GM12878 (cell line): ENCODE results near the gene ANAPC2. TPM values are rescaled to one million over a fixed set of nuclear protein-coding genes. Genes with fewer than 3 reads are reported as not detected.

Source experiments
- CREB1 ChIP-seq: IDR thresholded peaks from 2 replicates; pipeline ENCODE4 v1.6.1; 2012; ENCODE audit warnings: low read depth, mild to moderate bottlenecking, inconsistent platforms
- EED ChIP-seq: sonication (generic); IDR thresholded peaks from 2 replicates; pipeline ENCODE4 v1.6.1; 2016; ENCODE audit warnings: antibody characterized with exemption, low read depth
- ESRRA ChIP-seq: IDR thresholded peaks from 2 replicates; pipeline ENCODE4 v1.6.1; 2012; ENCODE audit warnings: mild to moderate bottlenecking, low read length, improper control_type of control experiment
- FOXK2 ChIP-seq: fragments of 450-650 bp; IDR thresholded peaks from 2 replicates; pipeline ENCODE4 v1.6.1; 2017; ENCODE audit warnings: mild to moderate bottlenecking, moderate library complexity
- HDAC6 ChIP-seq: fragments of 200-600 bp; sonication (generic); IDR thresholded peaks from one replicate; pipeline ENCODE4 v1.8.0; 2017; ENCODE audit warnings: antibody characterized with exemption; ENCODE audit not compliant: unreplicated experiment
- LARP7 ChIP-seq: fragments of 450-650 bp; IDR thresholded peaks from 2 replicates; pipeline ENCODE4 v1.6.1; 2017; ENCODE audit warnings: mild to moderate bottlenecking
- NFIC ChIP-seq: IDR thresholded peaks from 2 replicates; pipeline ENCODE4 v1.6.1; 2012; ENCODE audit warnings: low read depth, mild to moderate bottlenecking, inconsistent platforms, low read length, moderate library complexity
- PAX8 ChIP-seq: fragments of 450-650 bp; IDR thresholded peaks from 2 replicates; pipeline ENCODE4 v1.6.1; 2017; ENCODE audit warnings: mild to moderate bottlenecking, moderate library complexity
- RBBP5 ChIP-seq: fragments of 200-600 bp; sonication (generic); conservative IDR thresholded peaks from 2 replicates; pipeline ENCODE4 v1.6.1; 2016
- TAF1 ChIP-seq: IDR thresholded peaks from 2 replicates; pipeline ENCODE4 v1.6.1; 2011; ENCODE audit warnings: mild to moderate bottlenecking, low read depth, low read length, borderline replicate concordance
- TCF3 ChIP-seq: IDR thresholded peaks from 2 replicates; pipeline ENCODE4 v1.6.1; 2012; ENCODE audit warnings: low read depth, mild to moderate bottlenecking, low read length, borderline replicate concordance; ENCODE audit not compliant: insufficient read depth
- YY1 ChIP-seq: IDR thresholded peaks from 2 replicates; pipeline ENCODE4 v1.6.1; 2011; ENCODE audit warnings: low read depth, mild to moderate bottlenecking, low read length
- polyA plus RNA-seq, 11 experiments: library from polyadenylated mRNA; depleted of rRNA in 4 of 11; unstranded in 6 of 11; stranded (reverse) in 5 of 11; fragments of >200 nt; fragmentation: Nextera tagmentation in 4 of 11; fragmentation: Illumina TruSeq in 1 of 11; extraction: Ambion mirVana in 4 of 11; extraction: Trizol in 1 of 11; gene quantifications; 1 replicate in 1 of 11; 2 replicates in 10 of 11; pipeline versions ENCODE4 v1.2.1 to v1.2.3, GENCODE V29; 2011 to 2016; ENCODE audit warnings: inconsistent platforms in 2 of 11, missing spikeins in 2 of 11, low read depth in 1 of 11
- total RNA-seq, 4 experiments: library from RNA; depleted of rRNA in 3 of 4; stranded (reverse); fragments of >200 nt in 3 of 4; fragmentation: Illumina TruSeq in 1 of 4; extraction: Trizol in 1 of 4; gene quantifications; 2 replicates each; pipeline versions ENCODE4 v1.2.1 to v1.2.3, GENCODE V29; 2013 to 2021
- TF ChIP-seq, protein P1 (sequence below): fragments of 450-650 bp; formaldehyde crosslinking; IDR thresholded peaks from 2 replicates; pipeline ENCODE4 v1.4.0; 2020; ENCODE audit warnings: mild to moderate bottlenecking, moderate library complexity
- TF ChIP-seq, protein P2 (sequence below): IDR thresholded peaks from 2 replicates; pipeline ENCODE4 v1.6.1; 2012; ENCODE audit warnings: mild to moderate bottlenecking, low read depth, low read length
- TF ChIP-seq, protein P3 (sequence below): fragments of 450-650 bp; IDR thresholded peaks from 2 replicates; pipeline ENCODE4 v1.6.1; 2017; ENCODE audit warnings: mild to moderate bottlenecking, moderate library complexity
- TF ChIP-seq, protein P4 (sequence below): fragments of 450-650 bp; IDR thresholded peaks from 2 replicates; pipeline ENCODE4 v1.6.1; 2017; ENCODE audit warnings: mild to moderate bottlenecking

Gene ANAPC2
- total and polyA plus RNA-seq, 10 of the 15 experiments (the other 5 are each of a cell fraction or from before 2014, with no cell fraction given) = 0.03 to 65.2 (median 20.5) TPM

DNA sequence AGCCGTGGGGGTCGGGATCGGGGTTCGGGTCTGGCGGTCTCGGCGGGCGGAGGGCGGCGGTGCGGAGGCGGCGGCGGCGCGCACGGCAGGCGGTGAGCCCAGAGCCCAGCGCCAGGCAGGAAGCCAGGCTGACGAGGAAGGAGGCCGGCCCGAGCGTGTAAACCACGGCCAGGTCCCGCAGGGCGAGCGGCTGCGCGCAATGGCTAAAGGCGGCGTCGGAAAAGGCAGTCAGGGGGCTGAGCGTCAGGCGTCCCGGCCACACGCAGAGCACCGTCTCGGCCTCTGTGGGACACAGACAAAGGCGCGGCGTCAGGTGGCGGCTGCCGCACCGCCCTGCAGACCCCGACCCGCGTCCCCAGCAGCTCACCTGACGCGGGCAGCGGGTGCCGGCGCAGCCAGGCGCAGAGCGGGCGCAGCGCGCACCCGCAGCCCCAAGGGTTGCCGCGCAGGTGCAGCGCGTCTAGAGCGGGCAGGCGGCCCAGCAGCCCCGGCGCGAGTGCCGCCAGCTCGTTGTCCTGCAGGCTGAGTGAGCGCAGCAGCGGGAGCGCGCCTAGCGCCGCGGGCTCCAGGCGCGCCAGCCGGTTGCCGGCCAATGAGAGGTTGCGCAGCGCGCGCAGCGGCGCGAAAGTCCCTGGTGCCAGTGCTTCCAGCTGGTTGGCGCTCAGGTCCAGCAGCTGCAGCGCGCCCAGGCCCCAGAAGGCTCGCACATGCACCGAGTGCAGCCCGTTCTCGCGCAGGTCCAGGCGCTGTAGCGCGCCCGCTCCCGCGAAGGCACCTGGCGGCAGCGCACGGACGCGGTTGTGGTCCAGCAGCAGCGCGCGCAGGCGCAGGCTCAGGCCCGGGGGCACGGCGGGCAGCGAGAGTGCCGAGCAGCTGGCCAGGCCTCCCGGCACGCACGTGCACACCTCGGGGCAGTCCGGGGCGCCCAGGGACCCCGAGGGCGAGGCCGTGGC lies 19.2 kb downstream of the ANAPC2 start (continued):
- TF ChIP-seq, protein P1, sequence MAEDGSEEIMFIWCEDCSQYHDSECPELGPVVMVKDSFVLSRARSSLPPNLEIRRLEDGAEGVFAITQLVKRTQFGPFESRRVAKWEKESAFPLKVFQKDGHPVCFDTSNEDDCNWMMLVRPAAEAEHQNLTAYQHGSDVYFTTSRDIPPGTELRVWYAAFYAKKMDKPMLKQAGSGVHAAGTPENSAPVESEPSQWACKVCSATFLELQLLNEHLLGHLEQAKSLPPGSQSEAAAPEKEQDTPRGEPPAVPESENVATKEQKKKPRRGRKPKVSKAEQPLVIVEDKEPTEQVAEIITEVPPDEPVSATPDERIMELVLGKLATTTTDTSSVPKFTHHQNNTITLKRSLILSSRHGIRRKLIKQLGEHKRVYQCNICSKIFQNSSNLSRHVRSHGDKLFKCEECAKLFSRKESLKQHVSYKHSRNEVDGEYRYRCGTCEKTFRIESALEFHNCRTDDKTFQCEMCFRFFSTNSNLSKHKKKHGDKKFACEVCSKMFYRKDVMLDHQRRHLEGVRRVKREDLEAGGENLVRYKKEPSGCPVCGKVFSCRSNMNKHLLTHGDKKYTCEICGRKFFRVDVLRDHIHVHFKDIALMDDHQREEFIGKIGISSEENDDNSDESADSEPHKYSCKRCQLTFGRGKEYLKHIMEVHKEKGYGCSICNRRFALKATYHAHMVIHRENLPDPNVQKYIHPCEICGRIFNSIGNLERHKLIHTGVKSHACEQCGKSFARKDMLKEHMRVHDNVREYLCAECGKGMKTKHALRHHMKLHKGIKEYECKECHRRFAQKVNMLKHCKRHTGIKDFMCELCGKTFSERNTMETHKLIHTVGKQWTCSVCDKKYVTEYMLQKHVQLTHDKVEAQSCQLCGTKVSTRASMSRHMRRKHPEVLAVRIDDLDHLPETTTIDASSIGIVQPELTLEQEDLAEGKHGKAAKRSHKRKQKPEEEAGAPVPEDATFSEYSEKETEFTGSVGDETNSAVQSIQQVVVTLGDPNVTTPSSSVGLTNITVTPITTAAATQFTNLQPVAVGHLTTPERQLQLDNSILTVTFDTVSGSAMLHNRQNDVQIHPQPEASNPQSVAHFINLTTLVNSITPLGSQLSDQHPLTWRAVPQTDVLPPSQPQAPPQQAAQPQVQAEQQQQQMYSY = no peak
- TF ChIP-seq FOXK2 (no peak), CREB1 (no peak), HDAC6 (peak; percentile 100), EED (no peak), ESRRA (no peak), TAF1 (no peak), PAX8 (no peak), RBBP5 (no peak), NFIC (no peak), TCF3 (peak; percentile 51; the same call in 1 of the 2 replicates), LARP7 (peak; percentile 79; the same call in 1 of the 2 replicates), YY1 (no peak)
- TF ChIP-seq, protein P2, sequence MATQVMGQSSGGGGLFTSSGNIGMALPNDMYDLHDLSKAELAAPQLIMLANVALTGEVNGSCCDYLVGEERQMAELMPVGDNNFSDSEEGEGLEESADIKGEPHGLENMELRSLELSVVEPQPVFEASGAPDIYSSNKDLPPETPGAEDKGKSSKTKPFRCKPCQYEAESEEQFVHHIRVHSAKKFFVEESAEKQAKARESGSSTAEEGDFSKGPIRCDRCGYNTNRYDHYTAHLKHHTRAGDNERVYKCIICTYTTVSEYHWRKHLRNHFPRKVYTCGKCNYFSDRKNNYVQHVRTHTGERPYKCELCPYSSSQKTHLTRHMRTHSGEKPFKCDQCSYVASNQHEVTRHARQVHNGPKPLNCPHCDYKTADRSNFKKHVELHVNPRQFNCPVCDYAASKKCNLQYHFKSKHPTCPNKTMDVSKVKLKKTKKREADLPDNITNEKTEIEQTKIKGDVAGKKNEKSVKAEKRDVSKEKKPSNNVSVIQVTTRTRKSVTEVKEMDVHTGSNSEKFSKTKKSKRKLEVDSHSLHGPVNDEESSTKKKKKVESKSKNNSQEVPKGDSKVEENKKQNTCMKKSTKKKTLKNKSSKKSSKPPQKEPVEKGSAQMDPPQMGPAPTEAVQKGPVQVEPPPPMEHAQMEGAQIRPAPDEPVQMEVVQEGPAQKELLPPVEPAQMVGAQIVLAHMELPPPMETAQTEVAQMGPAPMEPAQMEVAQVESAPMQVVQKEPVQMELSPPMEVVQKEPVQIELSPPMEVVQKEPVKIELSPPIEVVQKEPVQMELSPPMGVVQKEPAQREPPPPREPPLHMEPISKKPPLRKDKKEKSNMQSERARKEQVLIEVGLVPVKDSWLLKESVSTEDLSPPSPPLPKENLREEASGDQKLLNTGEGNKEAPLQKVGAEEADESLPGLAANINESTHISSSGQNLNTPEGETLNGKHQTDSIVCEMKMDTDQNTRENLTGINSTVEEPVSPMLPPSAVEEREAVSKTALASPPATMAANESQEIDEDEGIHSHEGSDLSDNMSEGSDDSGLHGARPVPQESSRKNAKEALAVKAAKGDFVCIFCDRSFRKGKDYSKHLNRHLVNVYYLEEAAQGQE = no peak
- TF ChIP-seq, protein P3, sequence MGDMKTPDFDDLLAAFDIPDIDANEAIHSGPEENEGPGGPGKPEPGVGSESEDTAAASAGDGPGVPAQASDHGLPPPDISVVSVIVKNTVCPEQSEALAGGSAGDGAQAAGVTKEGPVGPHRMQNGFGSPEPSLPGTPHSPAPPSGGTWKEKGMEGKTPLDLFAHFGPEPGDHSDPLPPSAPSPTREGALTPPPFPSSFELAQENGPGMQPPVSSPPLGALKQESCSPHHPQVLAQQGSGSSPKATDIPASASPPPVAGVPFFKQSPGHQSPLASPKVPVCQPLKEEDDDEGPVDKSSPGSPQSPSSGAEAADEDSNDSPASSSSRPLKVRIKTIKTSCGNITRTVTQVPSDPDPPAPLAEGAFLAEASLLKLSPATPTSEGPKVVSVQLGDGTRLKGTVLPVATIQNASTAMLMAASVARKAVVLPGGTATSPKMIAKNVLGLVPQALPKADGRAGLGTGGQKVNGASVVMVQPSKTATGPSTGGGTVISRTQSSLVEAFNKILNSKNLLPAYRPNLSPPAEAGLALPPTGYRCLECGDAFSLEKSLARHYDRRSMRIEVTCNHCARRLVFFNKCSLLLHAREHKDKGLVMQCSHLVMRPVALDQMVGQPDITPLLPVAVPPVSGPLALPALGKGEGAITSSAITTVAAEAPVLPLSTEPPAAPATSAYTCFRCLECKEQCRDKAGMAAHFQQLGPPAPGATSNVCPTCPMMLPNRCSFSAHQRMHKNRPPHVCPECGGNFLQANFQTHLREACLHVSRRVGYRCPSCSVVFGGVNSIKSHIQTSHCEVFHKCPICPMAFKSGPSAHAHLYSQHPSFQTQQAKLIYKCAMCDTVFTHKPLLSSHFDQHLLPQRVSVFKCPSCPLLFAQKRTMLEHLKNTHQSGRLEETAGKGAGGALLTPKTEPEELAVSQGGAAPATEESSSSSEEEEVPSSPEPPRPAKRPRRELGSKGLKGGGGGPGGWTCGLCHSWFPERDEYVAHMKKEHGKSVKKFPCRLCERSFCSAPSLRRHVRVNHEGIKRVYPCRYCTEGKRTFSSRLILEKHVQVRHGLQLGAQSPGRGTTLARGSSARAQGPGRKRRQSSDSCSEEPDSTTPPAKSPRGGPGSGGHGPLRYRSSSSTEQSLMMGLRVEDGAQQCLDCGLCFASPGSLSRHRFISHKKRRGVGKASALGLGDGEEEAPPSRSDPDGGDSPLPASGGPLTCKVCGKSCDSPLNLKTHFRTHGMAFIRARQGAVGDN = peak; percentile 50; the same call in 1 of the 2 replicates
- TF ChIP-seq, protein P4, sequence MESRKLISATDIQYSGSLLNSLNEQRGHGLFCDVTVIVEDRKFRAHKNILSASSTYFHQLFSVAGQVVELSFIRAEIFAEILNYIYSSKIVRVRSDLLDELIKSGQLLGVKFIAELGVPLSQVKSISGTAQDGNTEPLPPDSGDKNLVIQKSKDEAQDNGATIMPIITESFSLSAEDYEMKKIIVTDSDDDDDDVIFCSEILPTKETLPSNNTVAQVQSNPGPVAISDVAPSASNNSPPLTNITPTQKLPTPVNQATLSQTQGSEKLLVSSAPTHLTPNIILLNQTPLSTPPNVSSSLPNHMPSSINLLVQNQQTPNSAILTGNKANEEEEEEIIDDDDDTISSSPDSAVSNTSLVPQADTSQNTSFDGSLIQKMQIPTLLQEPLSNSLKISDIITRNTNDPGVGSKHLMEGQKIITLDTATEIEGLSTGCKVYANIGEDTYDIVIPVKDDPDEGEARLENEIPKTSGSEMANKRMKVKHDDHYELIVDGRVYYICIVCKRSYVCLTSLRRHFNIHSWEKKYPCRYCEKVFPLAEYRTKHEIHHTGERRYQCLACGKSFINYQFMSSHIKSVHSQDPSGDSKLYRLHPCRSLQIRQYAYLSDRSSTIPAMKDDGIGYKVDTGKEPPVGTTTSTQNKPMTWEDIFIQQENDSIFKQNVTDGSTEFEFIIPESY = no peak
